IMR-90 (cell line): Measurements from ENCODE around the gene CCR5AS.
"Not testable (repeated sequence)": the region's sequence is repeated elsewhere in the genome, so short reads cannot be mapped to it uniquely, and the experiment has no call there.

Source experiments
- MXI1 ChIP-seq: IDR thresholded peaks from 2 replicates; pipeline ENCODE4 v1.6.1; 2012; ENCODE audit warnings: low read depth, mild to moderate bottlenecking, low read length, moderate library complexity, borderline replicate concordance
- TF ChIP-seq, protein P1 (sequence below): conservative IDR thresholded peaks from 2 replicates; pipeline ENCODE4 v1.5.1; 2012; ENCODE audit warnings: mild to moderate bottlenecking, low read depth, low read length, improper control_type of control experiment

DNA sequence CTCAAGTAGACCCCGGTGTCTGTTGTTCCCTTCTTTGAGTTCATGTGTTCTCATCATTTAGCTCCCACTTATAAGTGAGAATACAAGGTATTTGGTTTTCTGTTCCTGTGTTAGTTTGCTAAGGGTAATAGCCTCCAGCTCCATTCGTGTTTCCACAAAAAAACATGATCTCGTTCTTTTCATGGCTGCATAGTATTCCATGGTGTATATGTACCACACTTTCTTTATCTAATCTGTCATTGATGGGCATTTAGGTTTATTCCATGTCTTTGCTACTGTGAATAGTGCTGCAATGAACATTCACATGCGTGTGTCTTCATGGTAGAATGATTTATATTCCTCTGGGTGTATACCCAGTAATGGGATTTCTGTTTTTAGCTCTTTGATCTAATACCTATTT, 4.0 kb downstream of the CCR5AS start:
- not testable (repeated sequence) for TF ChIP-seq MXI1
- TF ChIP-seq, protein P1, sequence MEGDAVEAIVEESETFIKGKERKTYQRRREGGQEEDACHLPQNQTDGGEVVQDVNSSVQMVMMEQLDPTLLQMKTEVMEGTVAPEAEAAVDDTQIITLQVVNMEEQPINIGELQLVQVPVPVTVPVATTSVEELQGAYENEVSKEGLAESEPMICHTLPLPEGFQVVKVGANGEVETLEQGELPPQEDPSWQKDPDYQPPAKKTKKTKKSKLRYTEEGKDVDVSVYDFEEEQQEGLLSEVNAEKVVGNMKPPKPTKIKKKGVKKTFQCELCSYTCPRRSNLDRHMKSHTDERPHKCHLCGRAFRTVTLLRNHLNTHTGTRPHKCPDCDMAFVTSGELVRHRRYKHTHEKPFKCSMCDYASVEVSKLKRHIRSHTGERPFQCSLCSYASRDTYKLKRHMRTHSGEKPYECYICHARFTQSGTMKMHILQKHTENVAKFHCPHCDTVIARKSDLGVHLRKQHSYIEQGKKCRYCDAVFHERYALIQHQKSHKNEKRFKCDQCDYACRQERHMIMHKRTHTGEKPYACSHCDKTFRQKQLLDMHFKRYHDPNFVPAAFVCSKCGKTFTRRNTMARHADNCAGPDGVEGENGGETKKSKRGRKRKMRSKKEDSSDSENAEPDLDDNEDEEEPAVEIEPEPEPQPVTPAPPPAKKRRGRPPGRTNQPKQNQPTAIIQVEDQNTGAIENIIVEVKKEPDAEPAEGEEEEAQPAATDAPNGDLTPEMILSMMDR = not testable (repeated sequence)
